GM12878 (cell line): ENCODE data around the gene FAM227B.

Source experiments
- EZH2 ChIP-seq: IDR thresholded peaks from 2 replicates; pipeline ENCODE4 v1.6.1; 2012; ENCODE audit warnings: low read depth, mild to moderate bottlenecking, control low read depth, inconsistent platforms, low read length, borderline replicate concordance; ENCODE audit not compliant: control insufficient read depth
- TF ChIP-seq, protein P1 (sequence below): IDR thresholded peaks from 2 replicates; pipeline ENCODE4 v1.6.1; 2012; ENCODE audit warnings: low read depth, low read length, improper control_type of control experiment

DNA sequence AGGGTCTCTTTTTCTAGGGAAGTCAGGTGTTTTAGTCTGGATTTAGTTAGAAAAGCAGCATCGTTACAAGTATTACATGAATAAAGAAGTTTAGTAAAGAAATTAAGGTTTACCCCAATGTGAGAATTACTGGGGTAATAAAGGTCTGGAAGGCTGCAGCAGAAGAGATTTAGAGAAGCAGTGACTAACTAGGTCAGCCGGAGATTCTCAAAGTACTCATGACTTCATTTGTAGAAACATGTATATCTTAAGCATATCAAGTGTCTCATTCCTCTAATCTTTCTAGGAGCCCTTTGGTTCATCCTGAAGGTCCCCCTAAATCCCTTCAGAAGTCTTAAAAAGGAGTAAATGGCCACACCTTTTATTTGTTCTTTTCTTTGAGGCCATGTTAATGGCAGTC is 26.3 kb upstream of the FAM227B start:
- no peak for TF ChIP-seq EZH2
- TF ChIP-seq, protein P1, sequence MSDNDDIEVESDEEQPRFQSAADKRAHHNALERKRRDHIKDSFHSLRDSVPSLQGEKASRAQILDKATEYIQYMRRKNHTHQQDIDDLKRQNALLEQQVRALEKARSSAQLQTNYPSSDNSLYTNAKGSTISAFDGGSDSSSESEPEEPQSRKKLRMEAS = no peak
